Activated T-helper 1 cell treated with Interleukin-2 at 50 U/mL for 16 hours (primary cell): ENCODE measurements around the gene HENMT1.
"Not testable (repeated sequence)": the region's sequence is repeated elsewhere in the genome, so short reads cannot be mapped to it uniquely, and the experiment has no call there.

Experiments used
- DNase-seq: peaks from one replicate; pipeline ENCODE4 v3.0.0-alpha.2; 2020; ENCODE audit warnings: low read depth

The HENMT1 gene

GRCh38 chr1:108670131-108670773, 9.4 kb upstream of the HENMT1 start:
- no peak for DNase-seq

- DNase-seq: no peak
Measured at GRCh38 chr1:108669679-108670078, 8.8 kb upstream of the HENMT1 start.

GRCh38 chr1:108668777-108669176, 7.9 kb upstream of the HENMT1 start:
- no peak for DNase-seq

GRCh38 chr1:108667422-108667821, 6.5 kb upstream of the HENMT1 start:
- DNase-seq: not testable (repeated sequence)

- no peak for DNase-seq
Measured at GRCh38 chr1:108665771-108666170, 4.9 kb upstream of the HENMT1 start.

GRCh38 chr1:108665067-108665466, 4.2 kb upstream of the HENMT1 start:
- no peak for DNase-seq

- no peak for DNase-seq
Measured at GRCh38 chr1:108664481-108664880, 3.6 kb upstream of the HENMT1 start.

GRCh38 chr1:108663074-108663473, 2.2 kb upstream of the HENMT1 start:
- DNase-seq: no peak

GRCh38 chr1:108657356-108658080, 3.4 kb downstream of the HENMT1 start:
- DNase-seq: no peak

- no peak for DNase-seq
Measured at GRCh38 chr1:108653431-108654105, 7.3 kb downstream of the HENMT1 start.

GRCh38 chr1:108646648-108647269, 14.1 kb downstream of the HENMT1 start:
- DNase-seq: peak; percentile 50

GRCh38 chr1:108646265-108646647, 14.6 kb downstream of the HENMT1 start:
- DNase-seq: no peak

- no peak for DNase-seq
Measured at GRCh38 chr1:108645564-108646184, 15.2 kb downstream of the HENMT1 start.

- peak; percentile 19 for DNase-seq
Measured at GRCh38 chr1:108644984-108645383, 15.9 kb downstream of the HENMT1 start.

GRCh38 chr1:108643492-108644335, 17.2 kb downstream of the HENMT1 start:
- peak; percentile 13 for DNase-seq

- DNase-seq: not testable (repeated sequence)
Measured at GRCh38 chr1:108640863-108641262, 20.0 kb downstream of the HENMT1 start.

- DNase-seq: no peak
Measured at GRCh38 chr1:108639899-108640560, 20.9 kb downstream of the HENMT1 start.

GRCh38 chr1:108636876-108637275, 24.0 kb downstream of the HENMT1 start:
- DNase-seq: no peak

- DNase-seq: no peak
Measured at GRCh38 chr1:108634521-108634920, 26.4 kb downstream of the HENMT1 start.

GRCh38 chr1:108628665-108629064, 32.2 kb downstream of the HENMT1 start:
- DNase-seq: no peak

GRCh38 chr1:108627951-108628350, 32.9 kb downstream of the HENMT1 start:
- DNase-seq: no peak
